Smooth muscle cell of trachea (primary cell): ENCODE measurements around the gene COPZ2. TPM values are rescaled to one million over a fixed set of nuclear protein-coding genes. Genes with fewer than 3 reads are reported as not detected.

Experiments
- total RNA-seq: library from RNA; depleted of rRNA; stranded (reverse); fragments of >200 nt; gene quantifications from 2 replicates; pipeline ENCODE4 v1.2.1, GENCODE V29; 2014

Gene COPZ2, protein sequence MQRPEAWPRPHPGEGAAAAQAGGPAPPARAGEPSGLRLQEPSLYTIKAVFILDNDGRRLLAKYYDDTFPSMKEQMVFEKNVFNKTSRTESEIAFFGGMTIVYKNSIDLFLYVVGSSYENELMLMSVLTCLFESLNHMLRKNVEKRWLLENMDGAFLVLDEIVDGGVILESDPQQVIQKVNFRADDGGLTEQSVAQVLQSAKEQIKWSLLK
- total RNA-seq, result 56.3 and 61.9 TPM in 2 replicates

DNA sequence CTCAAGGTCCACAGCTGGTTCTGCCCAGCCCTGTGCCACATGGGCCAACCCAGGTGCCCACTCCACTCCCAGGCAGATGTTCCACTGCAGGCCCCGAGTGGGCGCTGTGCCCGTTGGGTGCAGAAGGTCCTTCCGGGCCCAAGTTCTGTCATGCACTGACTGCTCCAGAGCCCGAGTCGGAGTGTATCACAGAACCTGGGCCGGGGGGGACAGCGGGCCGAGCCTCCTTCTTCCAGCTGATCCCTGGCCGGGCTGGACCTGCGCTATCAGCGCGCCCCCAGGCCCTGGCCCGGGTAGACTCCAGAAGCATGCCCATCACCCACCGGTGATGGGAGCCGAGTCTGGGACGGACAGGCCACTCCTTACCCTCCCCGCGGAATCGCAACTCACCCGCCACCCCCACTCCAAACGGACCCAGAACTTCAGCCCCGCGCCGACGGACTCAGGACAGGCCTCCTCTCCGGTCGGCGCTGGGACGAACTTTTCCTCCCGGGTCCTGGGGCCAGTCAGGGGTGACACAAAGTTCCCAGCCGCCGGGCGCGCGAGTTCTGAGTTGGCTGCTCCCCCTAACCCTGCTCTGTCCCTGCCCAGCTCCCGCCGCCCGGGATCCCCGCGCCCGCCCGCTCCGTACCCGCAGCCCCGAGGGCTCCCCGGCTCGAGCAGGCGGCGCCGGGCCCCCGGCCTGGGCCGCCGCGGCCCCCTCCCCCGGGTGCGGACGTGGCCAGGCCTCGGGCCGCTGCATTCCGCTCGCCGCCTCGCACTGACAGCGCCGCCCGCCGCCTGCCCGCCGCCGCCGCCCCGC lies at the start of gene COPZ2:
TSS of gene COPZ2 (minus strand) at position 762 of the 802 bp plus-strand sequence. CDS start at position 742, 20 bp downstream.

DNA sequence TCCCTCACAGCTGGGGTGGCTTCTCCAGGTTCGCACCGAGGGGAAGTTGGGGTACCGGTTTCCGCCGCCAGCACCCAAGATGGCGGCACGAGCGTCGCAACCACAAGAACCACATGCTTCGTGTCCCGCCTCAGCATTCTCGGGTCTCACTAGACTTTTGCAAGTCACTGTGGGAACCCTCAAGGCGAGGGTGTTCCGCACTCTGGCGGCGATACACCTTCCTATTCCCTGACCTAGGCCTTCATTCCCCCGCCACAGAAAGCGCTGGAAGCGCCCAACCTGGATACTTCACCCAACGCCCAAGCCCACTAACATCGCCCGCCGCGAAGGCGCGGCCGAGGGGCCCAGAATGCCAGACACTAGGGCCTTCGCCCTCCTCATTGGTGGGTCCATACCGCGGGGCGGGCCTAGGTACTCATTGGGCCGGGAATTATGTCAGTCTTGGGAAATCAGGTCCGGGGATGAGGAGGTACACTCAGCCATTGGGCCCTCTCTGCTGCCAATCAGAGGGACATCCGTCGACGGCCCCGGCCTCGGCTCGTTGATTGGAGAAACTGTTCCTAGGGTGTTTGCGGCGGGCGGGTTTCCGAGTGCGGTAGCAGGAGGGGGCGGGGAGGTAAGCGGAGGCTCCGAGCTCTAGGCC lies 10.3 kb upstream of the COPZ2 start, which contains the start of gene NFE2L1:
TSS of gene NFE2L1 (plus strand) at position 619 of the 643 bp plus-strand sequence. CDS start 2,760 bp downstream, outside the sequence.

Other genes with a start within 250 kb of the COPZ2 start
- 7.6 and 13.2 TPM in 2 replicates for gene OSBPL7, start 216.0 kb downstream of the COPZ2 start, total RNA-seq
- 17.6 and 42.0 TPM in 2 replicates for gene MRPL10, start 206.3 kb downstream of the COPZ2 start, total RNA-seq
- gene LRRC46, start 206.1 kb downstream of the COPZ2 start, total RNA-seq, result under 0.01 and 0.15 TPM in 2 replicates
- gene SCRN2, start 196.5 kb downstream of the COPZ2 start, total RNA-seq, result 51.9 and 53.8 TPM in 2 replicates
- under 0.01 and 0.17 TPM in 2 replicates for gene SP6, start 186.6 kb downstream of the COPZ2 start, total RNA-seq
- 1.6 and 1.8 TPM in 2 replicates for gene SP2, start 141.6 kb downstream of the COPZ2 start, total RNA-seq
- 41.5 and 45.8 TPM in 2 replicates for gene PNPO, start 96.2 kb downstream of the COPZ2 start, total RNA-seq
- gene PRR15L, start 79.9 kb downstream of the COPZ2 start, total RNA-seq, result not detected in 2 replicates
- gene CDK5RAP3, start 66.7 kb downstream of the COPZ2 start, total RNA-seq, result 108 and 111 TPM in 2 replicates
- 106 and 166 TPM in 2 replicates for gene NFE2L1, start 10.6 kb upstream of the COPZ2 start, total RNA-seq
- gene CBX1, start 63.7 kb upstream of the COPZ2 start, total RNA-seq, result 39.0 and 62.1 TPM in 2 replicates
- 10.3 and 14.2 TPM in 2 replicates for gene SNX11, start 70.0 kb upstream of the COPZ2 start, total RNA-seq